GM19238 (cell line): ENCODE data around the gene CACNA2D4.

Source experiments
- DNase-seq: peaks from one replicate; pipeline ENCODE4 v3.0.0; 2011; ENCODE audit warnings: low spot score; ENCODE audit not compliant: insufficient read length

CACNA2D4 gene

GRCh38 chr12:1919284-1919683, 832 bp upstream of the CACNA2D4 start:
- no peak for DNase-seq

- DNase-seq: no peak
Measured at GRCh38 chr12:1918884-1919236, 408 bp upstream of the CACNA2D4 start.

- DNase-seq: no peak
Measured at GRCh38 chr12:1917172-1918070, 1.0 kb downstream of the CACNA2D4 start.

- DNase-seq: no peak
Measured at GRCh38 chr12:1916371-1917171, 1.9 kb downstream of the CACNA2D4 start.

GRCh38 chr12:1915082-1915968, 3.1 kb downstream of the CACNA2D4 start:
- no peak for DNase-seq

- DNase-seq: no peak
Measured at GRCh38 chr12:1914114-1914911, 4.1 kb downstream of the CACNA2D4 start.

- no peak for DNase-seq
Measured at GRCh38 chr12:1913377-1914113, 4.9 kb downstream of the CACNA2D4 start.

GRCh38 chr12:1912580-1913376, 5.7 kb downstream of the CACNA2D4 start:
- DNase-seq: no peak

GRCh38 chr12:1911598-1912575, 6.6 kb downstream of the CACNA2D4 start:
- DNase-seq: no peak

GRCh38 chr12:1910468-1910867, 8.0 kb downstream of the CACNA2D4 start:
- DNase-seq: no peak

GRCh38 chr12:1908758-1909157, 9.7 kb downstream of the CACNA2D4 start:
- DNase-seq: no peak

- no peak for DNase-seq
Measured at GRCh38 chr12:1907652-1908611, 10.5 kb downstream of the CACNA2D4 start.

- no peak for DNase-seq
Measured at GRCh38 chr12:1906579-1906978, 11.9 kb downstream of the CACNA2D4 start.

- DNase-seq: no peak
Measured at GRCh38 chr12:1904875-1905274, 13.6 kb downstream of the CACNA2D4 start.

GRCh38 chr12:1896964-1897363, 21.5 kb downstream of the CACNA2D4 start:
- DNase-seq: no peak

GRCh38 chr12:1890810-1891209, 27.6 kb downstream of the CACNA2D4 start:
- no peak for DNase-seq
